Trophoblast cell (in vitro differentiated cells and primary cell): ENCODE measurements around the gene SPIN1.
A peak's percentile ranks its signal among the peaks of the same experiment; 100 is the strongest.

Source experiments
- DNase-seq, 2 donors: peaks; one replicate each; pipeline ENCODE4 v3.0.0-alpha.2; 2016
- H2AFZ ChIP-seq: 2 replicates; pipeline ENCODE4 v1.6.1; 2013; ENCODE audit warnings: low read length, moderate library complexity, mild to moderate bottlenecking; ENCODE audit not compliant: insufficient read depth, poor library complexity
- H2AK5ac ChIP-seq: 2 replicates; pipeline ENCODE4 v1.6.1; 2013; ENCODE audit warnings: mild to moderate bottlenecking, low read length
- H2BK120ac ChIP-seq: 2 replicates; pipeline ENCODE4 v1.6.1; 2013; ENCODE audit warnings: low read length, mild to moderate bottlenecking, moderate library complexity; ENCODE audit not compliant: insufficient read depth, poor library complexity
- H2BK12ac ChIP-seq: 2 replicates; pipeline ENCODE4 v1.6.1; 2013; ENCODE audit warnings: mild to moderate bottlenecking, low read length, moderate library complexity
- H2BK5ac ChIP-seq: 2 replicates; pipeline ENCODE4 v1.6.1; 2013; ENCODE audit warnings: low read length, low read depth, moderate library complexity, mild to moderate bottlenecking; ENCODE audit not compliant: poor library complexity
- H3K14ac ChIP-seq: 2 replicates; pipeline ENCODE4 v1.6.1; 2013; ENCODE audit warnings: mild to moderate bottlenecking, low read length
- H3K18ac ChIP-seq: 2 replicates; pipeline ENCODE4 v1.6.1; 2013; ENCODE audit warnings: mild to moderate bottlenecking, low read length
- H3K23ac ChIP-seq: 2 replicates; pipeline ENCODE4 v1.6.1; 2013; ENCODE audit warnings: low read length
- H3K27ac ChIP-seq: 2 replicates; pipeline ENCODE4 v1.5.1; 2013; ENCODE audit warnings: low read depth, mild to moderate bottlenecking, inconsistent platforms, low read length, moderate library complexity
- H3K27me3 ChIP-seq: 2 replicates; pipeline ENCODE4 v1.6.1; 2013; ENCODE audit warnings: inconsistent platforms, mild to moderate bottlenecking, low read length, moderate library complexity; ENCODE audit not compliant: insufficient read depth
- H3K36me3 ChIP-seq, 2 experiments: 1 replicate in 1 of 2; 2 replicates in 1 of 2; pipeline ENCODE4 v1.6.1; 2013; ENCODE audit warnings: low read length in 2 of 2, mild to moderate bottlenecking in 2 of 2, moderate library complexity in 1 of 2; ENCODE audit not compliant: insufficient read depth in 2 of 2, control insufficient read depth in 1 of 2
- H3K4ac ChIP-seq: 2 replicates; pipeline ENCODE4 v1.6.1; 2013; ENCODE audit warnings: low read depth, mild to moderate bottlenecking, low read length, moderate library complexity
- H3K4me1 ChIP-seq, 2 experiments: 1 replicate in 1 of 2; 2 replicates in 1 of 2; pipeline ENCODE4 v1.6.1; 2013; ENCODE audit warnings: low read length in 2 of 2, mild to moderate bottlenecking in 2 of 2, moderate library complexity in 1 of 2; ENCODE audit not compliant: insufficient read depth in 2 of 2, control insufficient read depth in 1 of 2
- H3K4me2 ChIP-seq: 2 replicates; pipeline ENCODE4 v1.6.1; 2013; ENCODE audit warnings: inconsistent platforms, mild to moderate bottlenecking, low read length, moderate library complexity
- H3K4me3 ChIP-seq: 2 replicates; pipeline ENCODE4 v1.5.1; 2013; ENCODE audit warnings: mild to moderate bottlenecking, low read depth, low read length, inconsistent platforms
- H3K79me1 ChIP-seq: one replicate; pipeline ENCODE4 v1.6.1; 2013; ENCODE audit warnings: low read length
- H3K79me2 ChIP-seq: 2 replicates; pipeline ENCODE4 v1.6.1; 2013; ENCODE audit warnings: low read length, mild to moderate bottlenecking; ENCODE audit not compliant: control insufficient read depth, insufficient read depth, poor library complexity
- H3K9ac ChIP-seq: 2 replicates; pipeline ENCODE4 v1.6.1; 2013; ENCODE audit warnings: mild to moderate bottlenecking, low read length
- H3K9me3 ChIP-seq: 2 replicates; pipeline ENCODE4 v1.6.1; 2013; ENCODE audit warnings: low read depth, mild to moderate bottlenecking, control low read depth, inconsistent platforms, low read length; ENCODE audit not compliant: insufficient read depth
- H4K12ac ChIP-seq: 2 replicates; pipeline ENCODE4 v1.6.1; 2013; ENCODE audit warnings: low read depth, mild to moderate bottlenecking, low read length, moderate library complexity
- H4K8ac ChIP-seq: 2 replicates; pipeline ENCODE4 v1.6.1; 2013; ENCODE audit warnings: low read depth, mild to moderate bottlenecking, low read length, moderate library complexity
- H4K91ac ChIP-seq: one replicate; pipeline ENCODE4 v1.6.1; 2013; ENCODE audit warnings: low read depth, mild to moderate bottlenecking, low read length, moderate library complexity
- WGBS: extraction: QIAGEN DNeasy Blood & Tissue Kit; methylation state at CpG from one replicate; pipeline ENCODE4 v1.1.7; 2013; ENCODE audit warnings: missing lambda C conversion rate; ENCODE audit not compliant: insufficient read length, insufficient coverage; ENCODE audit errors: extremely low coverage; 5-methylcytosine and 5-hydroxymethylcytosine counted together

SPIN1 gene

DNA sequence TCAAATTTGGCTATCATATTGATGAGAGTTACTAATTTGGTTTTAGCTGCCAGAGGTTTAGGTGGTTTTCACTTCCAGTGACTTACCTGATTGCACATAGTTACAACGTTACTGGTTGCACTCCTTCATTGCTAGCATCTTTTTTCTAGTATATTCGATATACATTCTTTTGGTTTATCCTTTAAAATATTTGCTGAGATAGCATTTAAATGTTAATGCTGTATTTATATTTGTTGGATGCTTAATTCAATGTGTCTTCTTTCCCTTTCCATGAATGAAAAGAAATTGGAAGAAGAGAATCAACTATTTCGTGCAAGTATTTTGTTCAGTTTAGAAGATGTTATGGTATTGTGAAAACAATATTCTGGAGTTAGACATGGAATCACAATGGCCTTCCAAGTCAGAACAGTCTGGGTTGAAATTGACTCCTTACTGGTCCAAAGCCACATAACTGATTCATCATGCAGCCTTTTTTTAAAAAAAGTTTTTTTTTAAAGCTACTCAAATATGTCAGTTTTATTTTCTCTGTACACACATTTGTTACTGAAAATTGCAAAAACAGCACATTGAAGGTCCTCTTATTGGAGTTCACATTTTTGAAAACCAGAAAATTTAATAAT, 2.2 kb downstream of the SPIN1 start:
- Histone ChIP-seq H4K8ac (no peak overlapping the region), H2BK5ac (no peak overlapping the region), H3K4me1 (peaks cover 3 to 11% of the 10 kb centered on the region in 2 experiments), H3K18ac (no peak overlapping the region), H2AFZ (no peak overlapping the region), H3K9ac (no peak overlapping the region), H4K12ac (no peak overlapping the region), H3K4me3 (no peak overlapping the region), H3K23ac (no peak overlapping the region), H4K91ac (no peak overlapping the region), H3K4me2 (peak overlapping the region; percentile 37), H3K9me3 (peaks cover 1% of the 10 kb centered on the region), H3K79me2 (peaks cover 29% of the 10 kb centered on the region), H3K14ac (no peak overlapping the region), H3K79me1 (peaks cover 14% of the 10 kb centered on the region), H2BK120ac (no peak overlapping the region), H2BK12ac (no peak overlapping the region), H3K4ac (peak overlapping the region; percentile 88), H2AK5ac (no peak overlapping the region), H3K36me3 (peaks cover 0 to 5% of the 10 kb centered on the region in 2 experiments), H3K27me3 (no peaks in the 10 kb centered on the region), H3K27ac (no peak overlapping the region)
- DNase-seq = no peak
- WGBS = no CpG with 5 or more reads among the region's 3 CpGs

- DNase-seq = no peak
- no peak overlapping the region for H3K27ac ChIP-seq
Measured at GRCh38 chr9:88391236-88391635, 3.0 kb downstream of the SPIN1 start.

DNA sequence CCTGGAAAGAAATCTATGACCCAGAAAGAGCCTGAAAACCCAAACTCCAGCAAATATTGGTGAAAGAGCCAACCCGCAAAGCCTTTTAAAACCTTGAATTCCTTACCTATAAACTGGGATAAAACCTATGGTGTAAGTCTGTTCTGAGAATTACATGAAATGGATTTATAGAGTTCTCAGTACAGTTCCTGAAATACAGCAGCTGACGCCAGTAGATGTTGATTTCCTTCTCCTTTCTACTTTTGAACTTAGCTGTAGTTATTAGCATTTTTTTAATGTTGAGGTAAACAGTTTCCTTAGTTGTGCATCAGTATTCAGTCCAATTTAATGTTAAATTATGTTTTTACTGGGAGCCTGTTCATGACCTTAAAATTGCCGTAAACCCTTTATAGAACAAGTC, 3.7 kb downstream of the SPIN1 start:
- Histone ChIP-seq H4K91ac (no peak overlapping the region), H3K79me2 (peaks cover 33% of the 10 kb centered on the region), H3K4me2 (no peak overlapping the region), H2BK5ac (no peak overlapping the region), H3K27ac (no peak overlapping the region), H2AFZ (no peak overlapping the region), H3K4me1 (peaks cover 0 to 7% of the 10 kb centered on the region in 2 experiments), H3K9ac (no peak overlapping the region), H3K27me3 (no peaks in the 10 kb centered on the region), H2BK12ac (no peak overlapping the region), H3K4ac (peak overlapping the region; percentile 90), H4K8ac (no peak overlapping the region), H3K36me3 (peaks cover 0 to 5% of the 10 kb centered on the region in 2 experiments), H3K18ac (no peak overlapping the region), H3K14ac (no peak overlapping the region), H3K9me3 (peaks cover 1% of the 10 kb centered on the region), H4K12ac (no peak overlapping the region), H2BK120ac (no peak overlapping the region), H2AK5ac (no peak overlapping the region), H3K23ac (no peak overlapping the region), H3K4me3 (no peak overlapping the region), H3K79me1 (peaks cover 14% of the 10 kb centered on the region)
- no CpG with 5 or more reads among the region's 3 CpGs for WGBS
- DNase-seq = no peak

More at GRCh38 chr9:88391236-88391635, 3.0 kb downstream of the SPIN1 start:
- Histone ChIP-seq H4K8ac (no peak overlapping the region), H3K23ac (no peak overlapping the region), H3K14ac (no peak overlapping the region), H3K9me3 (peaks cover 1% of the 10 kb centered on the region), H3K36me3 (peaks cover 0 to 5% of the 10 kb centered on the region in 2 experiments), H2BK12ac (no peak overlapping the region), H3K27me3 (no peaks in the 10 kb centered on the region), H3K9ac (no peak overlapping the region), H2AFZ (no peak overlapping the region), H3K4me3 (no peak overlapping the region), H4K12ac (no peak overlapping the region), H3K79me2 (peaks cover 33% of the 10 kb centered on the region), H3K4me1 (peaks cover 3 to 11% of the 10 kb centered on the region in 2 experiments), H2AK5ac (no peak overlapping the region), H3K18ac (no peak overlapping the region), H4K91ac (no peak overlapping the region), H3K79me1 (peaks cover 14% of the 10 kb centered on the region), H3K4ac (peak overlapping the region; percentile 90), H2BK120ac (no peak overlapping the region), H2BK5ac (no peak overlapping the region), H3K4me2 (no peak overlapping the region)
- no CpG with 5 or more reads among the region's 2 CpGs for WGBS

DNA sequence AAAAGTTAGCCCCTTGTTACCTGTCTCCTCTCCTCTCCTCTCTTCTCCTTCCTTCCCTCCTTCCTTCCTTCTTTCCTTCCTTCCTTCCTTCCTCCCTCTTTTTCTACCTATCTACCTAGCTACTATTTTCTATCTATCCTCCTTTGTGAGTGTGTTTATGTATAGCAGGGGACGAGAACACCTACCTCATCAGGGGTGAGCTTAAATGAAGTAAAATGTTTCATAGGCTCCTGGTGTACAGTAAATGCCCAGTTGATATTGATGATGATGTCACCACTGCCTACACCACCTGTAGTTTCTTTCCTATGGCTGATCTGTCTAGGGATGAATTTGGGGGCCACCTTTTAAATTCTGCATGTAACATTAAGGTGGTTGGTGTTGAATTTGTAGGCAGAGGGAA, 4.3 kb downstream of the SPIN1 start:
- no peak overlapping the region for H2BK5ac ChIP-seq

More for the DNA sequence above, 4.3 kb downstream of the SPIN1 start:
- Histone ChIP-seq H3K4ac (peak overlapping the region; percentile 96), H2AK5ac (no peak overlapping the region), H3K4me3 (no peak overlapping the region), H3K9ac (no peak overlapping the region), H3K14ac (no peak overlapping the region), H2AFZ (no peak overlapping the region), H3K18ac (no peak overlapping the region), H3K9me3 (peaks cover 1% of the 10 kb centered on the region), H3K27ac (no peak overlapping the region), H3K36me3 (peaks cover 0 to 5% of the 10 kb centered on the region in 2 experiments), H2BK120ac (no peak overlapping the region), H3K27me3 (no peaks in the 10 kb centered on the region), H3K79me2 (peaks cover 30% of the 10 kb centered on the region), H4K8ac (no peak overlapping the region), H3K4me1 (peaks cover 0 to 7% of the 10 kb centered on the region in 2 experiments), H4K91ac (no peak overlapping the region), H2BK12ac (no peak overlapping the region), H3K4me2 (no peak overlapping the region), H3K79me1 (peaks cover 11% of the 10 kb centered on the region), H4K12ac (no peak overlapping the region), H3K23ac (no peak overlapping the region)
- WGBS = no CpG with 5 or more reads among the region's 1 CpG
- no peak for DNase-seq
